HG02981 (cell line): ENCODE data around the gene TRIM27.
A peak's percentile ranks its signal among the peaks of the same experiment; 100 is the strongest.
"Not testable (repeated sequence)": the region's sequence is repeated elsewhere in the genome, so short reads cannot be mapped to it uniquely, and the experiment has no call there.

ENCODE experiments used
- ATAC-seq: cut with Tn5 transposase; IDR thresholded peaks from one replicate; pipeline ENCODE4 v1.9.1; 2021; ENCODE audit warnings: mild to moderate bottlenecking, moderate library complexity; ENCODE audit not compliant: unreplicated experiment

Gene TRIM27

GRCh38 chr6:28896505-28897368 is 27.0 kb downstream of the TRIM27 start:
- peak; percentile 32 for ATAC-seq

GRCh38 chr6:28895131-28895812 is 28.5 kb downstream of the TRIM27 start:
- peak; percentile 68 for ATAC-seq

- ATAC-seq, result no peak
These were observed 30.5 kb downstream of the TRIM27 start for GRCh38 chr6:28893172-28893799.

- no peak for ATAC-seq
These were observed 31.3 kb downstream of the TRIM27 start for GRCh38 chr6:28892525-28892924.

- no peak for ATAC-seq
These were observed 35.8 kb downstream of the TRIM27 start for GRCh38 chr6:28887796-28888496.

GRCh38 chr6:28886079-28886439 is 37.7 kb downstream of the TRIM27 start:
- no peak for ATAC-seq

- no peak for ATAC-seq
These were observed 39.2 kb downstream of the TRIM27 start for GRCh38 chr6:28884423-28885131.

- ATAC-seq, result no peak
These were observed 42.6 kb downstream of the TRIM27 start for GRCh38 chr6:28880894-28881780.

- no peak for ATAC-seq
These were observed 43.3 kb downstream of the TRIM27 start for GRCh38 chr6:28880519-28880893.

- no peak for ATAC-seq
These were observed 47.1 kb downstream of the TRIM27 start for GRCh38 chr6:28876710-28877109.

- ATAC-seq, result no peak
These were observed 48.5 kb downstream of the TRIM27 start for GRCh38 chr6:28875191-28875747.

- not testable (repeated sequence) for ATAC-seq
These were observed 51.5 kb downstream of the TRIM27 start for GRCh38 chr6:28872157-28872817.

GRCh38 chr6:28871335-28872156 is 52.2 kb downstream of the TRIM27 start:
- no peak for ATAC-seq

- no peak for ATAC-seq
These were observed 54.9 kb downstream of the TRIM27 start for GRCh38 chr6:28868873-28869272.

- ATAC-seq, result peak; percentile 13
These were observed 56.7 kb downstream of the TRIM27 start for GRCh38 chr6:28867086-28867409.

- peak; percentile 44 for ATAC-seq
These were observed 57.3 kb downstream of the TRIM27 start for GRCh38 chr6:28866205-28867085.
